Lower lobe of right lung (tissue), 2 donors: ENCODE data around the gene SLC15A3. TPM values are rescaled to one million over a fixed set of nuclear protein-coding genes. Genes with fewer than 3 reads are reported as not detected.

ENCODE experiments used
- ATAC-seq, 2 donors: fragments of 200-7000 bp; cut with Tn5 transposase; one replicate each; pipeline ENCODE4 v1.9.1; 2020 to 2022; ENCODE audit warnings: mild to moderate bottlenecking in 2 of 2, moderate library complexity in 2 of 2
- DNase-seq: peaks from one replicate; pipeline ENCODE4 v3.0.0-alpha.2; 2020
- H3K27ac ChIP-seq: fragments of 200-600 bp; one replicate; pipeline ENCODE4 v1.8.0; 2022
- H3K27me3 ChIP-seq: fragments of 200-600 bp; one replicate; pipeline ENCODE4 v1.8.0; 2022; ENCODE audit warnings: low read depth
- H3K36me3 ChIP-seq: fragments of 200-600 bp; one replicate; pipeline ENCODE4 v1.8.0; 2022; ENCODE audit warnings: mild to moderate bottlenecking
- H3K4me1 ChIP-seq: fragments of 200-600 bp; one replicate; pipeline ENCODE4 v1.8.0; 2022
- H3K4me3 ChIP-seq: fragments of 200-600 bp; one replicate; pipeline ENCODE4 v1.8.0; 2022; ENCODE audit warnings: mild to moderate bottlenecking
- H3K9me3 ChIP-seq: fragments of 200-600 bp; one replicate; pipeline ENCODE4 v1.8.0; 2022
- intact Hi-C: fragments of 100-400 bp; cut with DNase I; formaldehyde crosslinking; loops from one replicate; pipeline ENCODE4 v1.11.0; 2022
- total RNA-seq: library from RNA; stranded (reverse); fragmentation: NEBNext Ultra II Directional; extraction: Animal tissue kit (Norgen Biotek cat#: 25700); gene quantifications from one replicate; pipeline ENCODE4 v1.2.1, GENCODE V29; 2021
- TF ChIP-seq, protein P1 (sequence below): fragments of 200-600 bp; IDR thresholded peaks from one replicate; pipeline ENCODE4 v1.8.0; 2022; ENCODE audit warnings: antibody characterized with exemption, mild to moderate bottlenecking
- donor health status: DM: no; HTN: yes; CAD: no; lungs with severe emphysema.

SLC15A3 gene
- total RNA-seq, 1 donor from 2014 or later: 199 TPM

DNA sequence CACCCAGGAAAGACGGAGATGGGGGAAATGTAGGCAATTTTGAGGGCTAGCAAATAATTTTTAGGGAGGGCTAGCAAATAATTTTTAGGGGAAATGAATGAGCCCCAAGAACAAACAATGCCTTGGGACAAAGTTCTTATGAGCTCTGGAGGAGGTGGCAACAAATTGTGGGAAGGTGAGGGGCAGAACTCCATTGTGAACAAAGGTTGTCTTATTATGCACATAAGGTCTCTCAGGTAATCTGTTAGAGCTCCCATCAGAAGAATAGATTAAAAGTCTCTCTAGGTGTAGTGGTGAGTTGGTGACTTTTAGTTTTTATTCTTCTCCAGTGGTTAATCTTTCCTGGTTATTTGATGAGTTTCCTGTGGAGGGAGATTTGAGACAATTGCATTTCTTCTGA, 43.2 kb downstream of the SLC15A3 start:
- no peak for ATAC-seq
- Histone ChIP-seq H3K27ac (no peak overlapping the region), H3K4me1 (peaks cover 52% of the 10 kb centered on the region), H3K27me3 (no peaks in the 10 kb centered on the region), H3K9me3 (no peaks in the 10 kb centered on the region), H3K36me3 (peaks cover 4% of the 10 kb centered on the region), H3K4me3 (no peak overlapping the region)
- intact Hi-C loops: no loop called here
- DNase-seq: no peak
- TF ChIP-seq, protein P1, sequence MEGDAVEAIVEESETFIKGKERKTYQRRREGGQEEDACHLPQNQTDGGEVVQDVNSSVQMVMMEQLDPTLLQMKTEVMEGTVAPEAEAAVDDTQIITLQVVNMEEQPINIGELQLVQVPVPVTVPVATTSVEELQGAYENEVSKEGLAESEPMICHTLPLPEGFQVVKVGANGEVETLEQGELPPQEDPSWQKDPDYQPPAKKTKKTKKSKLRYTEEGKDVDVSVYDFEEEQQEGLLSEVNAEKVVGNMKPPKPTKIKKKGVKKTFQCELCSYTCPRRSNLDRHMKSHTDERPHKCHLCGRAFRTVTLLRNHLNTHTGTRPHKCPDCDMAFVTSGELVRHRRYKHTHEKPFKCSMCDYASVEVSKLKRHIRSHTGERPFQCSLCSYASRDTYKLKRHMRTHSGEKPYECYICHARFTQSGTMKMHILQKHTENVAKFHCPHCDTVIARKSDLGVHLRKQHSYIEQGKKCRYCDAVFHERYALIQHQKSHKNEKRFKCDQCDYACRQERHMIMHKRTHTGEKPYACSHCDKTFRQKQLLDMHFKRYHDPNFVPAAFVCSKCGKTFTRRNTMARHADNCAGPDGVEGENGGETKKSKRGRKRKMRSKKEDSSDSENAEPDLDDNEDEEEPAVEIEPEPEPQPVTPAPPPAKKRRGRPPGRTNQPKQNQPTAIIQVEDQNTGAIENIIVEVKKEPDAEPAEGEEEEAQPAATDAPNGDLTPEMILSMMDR: no peak

DNA sequence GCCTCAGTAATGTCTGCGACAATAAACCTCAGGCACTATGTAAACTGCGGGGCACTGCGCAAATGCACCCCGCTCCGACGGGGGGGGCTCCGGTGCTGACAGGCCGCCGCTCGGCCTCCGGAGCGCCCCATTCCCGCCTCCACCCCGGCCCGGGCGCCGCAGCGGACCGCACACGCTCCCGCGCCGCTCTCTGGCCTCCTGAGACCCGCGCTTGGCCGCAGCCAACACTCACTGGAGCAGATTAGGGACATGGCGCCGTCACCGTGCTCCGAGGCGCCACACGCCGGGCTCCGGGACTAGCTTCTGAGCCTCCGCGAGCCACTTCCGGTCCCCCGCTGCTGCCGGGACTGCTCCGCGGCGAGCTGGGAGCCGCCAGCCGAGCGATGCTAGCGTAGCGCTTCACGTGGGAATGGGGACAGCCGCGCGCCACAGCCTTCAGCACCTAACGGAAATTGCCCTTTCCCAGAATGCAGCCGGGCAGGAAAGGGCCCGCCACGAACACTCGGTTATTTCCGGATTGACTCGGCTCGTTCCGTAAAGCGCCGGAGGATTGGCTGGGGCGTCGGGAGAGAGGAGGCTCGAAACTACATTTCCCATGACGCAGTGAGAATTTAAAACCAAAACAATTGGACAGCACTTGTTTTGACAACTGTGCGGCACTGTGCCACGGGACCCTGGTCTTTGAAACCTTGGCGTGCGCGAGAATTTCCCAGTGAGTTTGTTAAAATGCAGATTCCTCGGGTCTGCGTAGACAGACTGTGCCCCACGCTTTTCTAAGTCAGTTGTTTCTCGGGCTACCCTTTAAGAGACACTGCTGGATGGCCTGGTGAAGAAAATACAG, 45.6 kb downstream of the SLC15A3 start, which contains the start of gene PRPF19:
TSS of gene PRPF19 (minus strand) at position 454 of the 841 bp plus-strand sequence. CDS start at position 251, 203 bp downstream.
- Histone ChIP-seq H3K4me1 (peaks cover 37% of the 10 kb centered on the region), H3K27ac (peak within 1 kb of the TSS; percentile 91), H3K27me3 (no peaks in the 10 kb centered on the region), H3K9me3 (no peaks in the 10 kb centered on the region), H3K4me3 (peak within 1 kb of the TSS; percentile 96), H3K36me3 (peaks cover 28% of the 10 kb centered on the region)
- DNase-seq (peak; percentile 96), ATAC-seq (peak; percentile 97 to 99)
- TF ChIP-seq, protein P1: no peak
- intact Hi-C loops: no loop called here

DNA sequence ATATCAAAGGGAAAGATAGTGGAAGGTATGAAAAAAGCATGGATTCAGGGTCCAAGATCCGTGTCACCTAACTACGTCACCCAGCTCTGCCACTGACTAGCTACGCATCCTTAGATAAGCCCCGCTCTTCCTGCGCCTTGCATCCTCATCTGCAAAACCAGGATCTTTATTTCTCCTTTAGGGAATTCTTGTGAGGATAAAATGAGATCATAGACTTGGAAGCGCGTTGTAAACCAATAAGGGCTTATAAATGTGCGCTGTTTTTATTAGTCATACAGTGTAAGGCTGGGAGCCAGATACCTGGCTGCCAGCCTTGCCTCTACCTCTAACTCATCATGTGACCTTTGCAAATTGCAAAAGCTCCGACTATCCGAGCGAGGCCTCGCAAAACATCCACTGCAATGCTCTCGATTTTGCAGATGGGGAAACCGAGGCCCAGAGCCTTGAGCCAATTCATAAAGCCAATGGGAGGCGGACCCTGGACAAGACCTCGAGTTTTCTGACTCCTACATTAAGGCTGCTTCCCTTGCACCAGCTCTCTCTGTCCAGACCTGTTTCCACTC, 46.3 kb downstream of the SLC15A3 start:
- peak overlapping the region; percentile 91 for H3K27ac ChIP-seq
- H3K36me3 ChIP-seq: peaks cover 35% of the 10 kb centered on the region
- ATAC-seq (peak in 1 of 2 donors; percentile 18), DNase-seq (no peak)
- peak overlapping the region; percentile 96 for H3K4me3 ChIP-seq
- no peaks in the 10 kb centered on the region for H3K9me3 ChIP-seq
- TF ChIP-seq, protein P1: no peak
- intact Hi-C loops: no loop called here
- no peaks in the 10 kb centered on the region for H3K27me3 ChIP-seq
- peaks cover 30% of the 10 kb centered on the region for H3K4me1 ChIP-seq

DNA sequence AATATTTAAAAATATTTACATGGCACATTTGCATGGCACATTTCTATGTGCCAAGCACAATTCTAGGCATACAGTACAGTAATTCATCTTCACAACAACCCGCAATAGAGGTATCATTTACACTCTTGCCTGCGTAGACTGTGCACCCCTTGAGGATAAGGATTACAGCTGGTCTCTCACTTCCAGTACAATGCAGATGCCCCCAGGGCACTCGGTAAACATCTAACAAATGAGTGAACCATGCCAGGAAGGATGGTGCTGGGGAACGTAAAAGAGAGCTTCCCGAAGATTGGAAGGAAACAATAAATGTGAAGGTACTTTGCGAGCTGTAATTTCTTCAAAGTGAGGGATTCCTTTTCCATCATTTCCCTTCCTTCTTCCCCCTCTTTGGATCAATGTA, 46.9 kb downstream of the SLC15A3 start:
- TF ChIP-seq, protein P1: no peak
- Histone ChIP-seq H3K9me3 (no peaks in the 10 kb centered on the region), H3K4me3 (peak overlapping the region; percentile 96), H3K36me3 (peaks cover 41% of the 10 kb centered on the region), H3K4me1 (peaks cover 28% of the 10 kb centered on the region), H3K27ac (no peak overlapping the region), H3K27me3 (no peaks in the 10 kb centered on the region)
- intact Hi-C loops: no loop called here
- ATAC-seq (no peak), DNase-seq (no peak)

DNA sequence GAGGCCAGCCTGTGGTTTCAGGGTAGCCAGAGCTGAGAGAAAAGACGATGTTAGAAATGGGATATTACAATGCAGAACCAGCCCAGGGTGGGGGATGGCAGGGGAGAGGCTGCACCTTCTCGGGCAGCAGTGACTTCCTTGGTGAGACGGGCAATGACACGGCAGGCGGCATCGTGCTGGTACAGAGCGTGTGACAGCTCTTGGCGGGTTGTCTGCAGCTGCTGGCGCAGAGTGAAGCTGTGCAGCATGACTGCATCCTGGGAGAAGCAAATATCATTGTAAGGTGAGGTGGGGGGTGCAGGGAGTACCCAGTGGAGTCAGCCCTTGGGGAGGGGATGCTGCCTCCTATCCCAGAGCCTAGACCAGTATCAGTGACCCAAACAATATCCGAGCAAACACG, 49.4 kb downstream of the SLC15A3 start:
- intact Hi-C loops: no loop called here
- Histone ChIP-seq H3K36me3 (peaks cover 65% of the 10 kb centered on the region), H3K27ac (no peak overlapping the region), H3K9me3 (no peaks in the 10 kb centered on the region), H3K4me3 (no peak overlapping the region), H3K27me3 (no peaks in the 10 kb centered on the region), H3K4me1 (peaks cover 28% of the 10 kb centered on the region)
- DNase-seq (no peak), ATAC-seq (no peak)
- TF ChIP-seq, protein P1: no peak
